HepG2 (cell line): ENCODE results near the gene USP19. TPM values are rescaled to one million over a fixed set of nuclear protein-coding genes. Genes with fewer than 3 reads are reported as not detected.

Source experiments
- CREB1 ChIP-seq, 2 experiments: fragments of 450-650 bp in 1 of 2; IDR thresholded peaks; 2 replicates each; pipeline ENCODE4 v1.6.1; 2016 to 2017; ENCODE audit warnings: control low read depth in 1 of 2, mild to moderate bottlenecking in 1 of 2, missing compliant biosample characterization in 1 of 2, missing genetic modification characterization in 1 of 2
- ELF4 ChIP-seq: sonication (generic); formaldehyde crosslinking; IDR thresholded peaks from 2 replicates; pipeline ENCODE4 v1.5.0; 2020; ENCODE audit warnings: missing genetic modification reagents, mild to moderate bottlenecking, moderate library complexity, borderline replicate concordance
- NONO ChIP-seq, 2 experiments: fragments of 450-650 bp in 1 of 2; sonication (generic) in 1 of 2; formaldehyde crosslinking in 1 of 2; IDR thresholded peaks in 1 of 2; conservative IDR thresholded peaks in 1 of 2; 2 replicates each; pipeline versions ENCODE4 v1.6.1 to v1.8.0; 2017 to 2022; ENCODE audit warnings: mild to moderate bottlenecking in 1 of 2, missing genetic modification reagents in 1 of 2, moderate library complexity in 1 of 2
- PAXIP1 ChIP-seq: sonication (generic); formaldehyde crosslinking; conservative IDR thresholded peaks from 2 replicates; pipeline ENCODE4 v1.4.0; 2020; ENCODE audit warnings: mild to moderate bottlenecking, missing genetic modification reagents, moderate library complexity
- POLR2A ChIP-seq, 2 experiments: IDR thresholded peaks; 2 replicates each; pipeline ENCODE4 v1.6.1; 2011; ENCODE audit warnings: low read depth in 2 of 2, low read length in 2 of 2, mild to moderate bottlenecking in 1 of 2, moderate library complexity in 1 of 2; ENCODE audit not compliant: insufficient read depth in 1 of 2
- PRPF4 ChIP-seq: fragments of 200-400 bp; formaldehyde crosslinking; IDR thresholded peaks from 2 replicates; pipeline ENCODE4 v1.6.1; 2016; ENCODE audit warnings: low read length, low read depth; ENCODE audit not compliant: poor library complexity, severe bottlenecking
- SMARCC2 ChIP-seq: fragments of 450-650 bp; IDR thresholded peaks from 2 replicates; pipeline ENCODE4 v1.6.1; 2017; ENCODE audit warnings: antibody characterized with exemption, mild to moderate bottlenecking
- ZNF264 ChIP-seq: sonication (generic); formaldehyde crosslinking; IDR thresholded peaks from 2 replicates; pipeline ENCODE4 v1.4.0; 2020; ENCODE audit warnings: missing genetic modification reagents
- ZNF460 ChIP-seq: sonication (generic); formaldehyde crosslinking; IDR thresholded peaks from 2 replicates; pipeline ENCODE4 v1.5.1; 2020; ENCODE audit warnings: missing genetic modification reagents, mild to moderate bottlenecking, borderline replicate concordance
- polyA plus RNA-seq, 8 experiments: library from polyadenylated mRNA; depleted of rRNA in 3 of 8; stranded (reverse) in 7 of 8; unstranded in 1 of 8; fragments of >200 nt; fragmentation: Illumina TruSeq in 4 of 8; extraction: Trizol in 4 of 8; gene quantifications; 2 replicates each; pipeline versions ENCODE4 v1.2.1 to v1.2.3, GENCODE V29; 2011 to 2016; ENCODE audit warnings: low read depth in 4 of 8, missing spikeins in 1 of 8, mixed read lengths in 1 of 8; ENCODE audit not compliant: insufficient read depth in 1 of 8
- total RNA-seq, 5 experiments: library from RNA; depleted of rRNA; stranded (reverse); fragments of >200 nt; fragmentation: Illumina TruSeq; extraction: Trizol; gene quantifications; 2 replicates each; pipeline ENCODE4 v1.2.3, GENCODE V29; 2016; ENCODE audit warnings: low read depth in 1 of 5

USP19 gene
- total and polyA plus RNA-seq, 2 of the 13 experiments (the other 11 are each of a cell fraction or from before 2014, with no cell fraction given), result 28.3 to 31.7 TPM

- no peak for TF ChIP-seq ELF4 (CRISPR knock-in tag)
- no peak for TF ChIP-seq ZNF264 (CRISPR knock-in tag)
- no peak for TF ChIP-seq CREB1 (IDR thresholded peaks at IDR 0.05)
- no peak for TF ChIP-seq CREB1 (CRISPR knock-in tag; IDR thresholded peaks at IDR 0.05)
- TF ChIP-seq PRPF4, result no peak
- no peak for TF ChIP-seq SMARCC2
- TF ChIP-seq ZNF460 (CRISPR knock-in tag), result no peak
- peak; percentile 51 for TF ChIP-seq PAXIP1 (CRISPR knock-in tag)
- no peak for TF ChIP-seq NONO (IDR thresholded peaks at IDR 0.05)
- TF ChIP-seq NONO (CRISPR knock-in tag; conservative IDR thresholded peaks at IDR 0.05), result 0 out of 2 replicates have a peak, but pooled peaks have one; percentile 14
- 0 out of 4 replicates have a peak, but pooled peaks of 1 of the 2 experiments have one; percentile 34 for TF ChIP-seq POLR2A (IDR thresholded peaks at IDR 0.05; ENCODE audit: insufficient read depth in 1 of 2, low read depth in 2 of 2, low read length in 2 of 2)
These were observed 46.3 kb upstream of the USP19 start (continued) for GRCh38 chr3:49166752-49167556.
